ENCODE measurements around the gene CAPN14.

Gene CAPN14

GRCh38 chr2:31148514-31148913, 68.8 kb downstream of the CAPN14 start:
- in situ Hi-C loops (cut with HindIII; ENCODE audit: low sequenced_read_pairs) = no loop called here

GRCh38 chr2:31147645-31148044, 69.7 kb downstream of the CAPN14 start:
- in situ Hi-C loops (cut with HindIII; ENCODE audit: low sequenced_read_pairs) = no loop called here

- in situ Hi-C loops (cut with HindIII; ENCODE audit: low sequenced_read_pairs) = no loop called here
Observed at GRCh38 chr2:31142110-31142509, 75.2 kb downstream of the CAPN14 start.

GRCh38 chr2:31141443-31142085, 75.8 kb downstream of the CAPN14 start:
- in situ Hi-C loops (cut with HindIII; ENCODE audit: low sequenced_read_pairs) = no loop called here

- in situ Hi-C loops (cut with HindIII; ENCODE audit: low sequenced_read_pairs) = no loop called here
Observed at GRCh38 chr2:31140151-31140550, 77.2 kb downstream of the CAPN14 start.

- in situ Hi-C loops (cut with HindIII; ENCODE audit: low sequenced_read_pairs) = no loop called here
Observed at GRCh38 chr2:31139671-31140070, 77.6 kb downstream of the CAPN14 start.

GRCh38 chr2:31138037-31138962, 79.0 kb downstream of the CAPN14 start, which contains the start of gene GALNT14:
GALNT14 (minus strand) TSS chr2:31138440; CDS start chr2:31138086, 354 bp downstream.
- in situ Hi-C loops (cut with HindIII; ENCODE audit: low sequenced_read_pairs) = no loop called here

- in situ Hi-C loops (cut with HindIII; ENCODE audit: low sequenced_read_pairs) = no loop called here
Observed at GRCh38 chr2:31137211-31138036, 79.9 kb downstream of the CAPN14 start.

GRCh38 chr2:31136732-31137131, 80.6 kb downstream of the CAPN14 start:
- in situ Hi-C loops (cut with HindIII; ENCODE audit: low sequenced_read_pairs) = no loop called here

GRCh38 chr2:31136000-31136399, 81.3 kb downstream of the CAPN14 start:
- in situ Hi-C loops (cut with HindIII; ENCODE audit: low sequenced_read_pairs) = no loop called here

- in situ Hi-C loops (cut with HindIII; ENCODE audit: low sequenced_read_pairs) = no loop called here
Observed at GRCh38 chr2:31134480-31134879, 82.8 kb downstream of the CAPN14 start.

GRCh38 chr2:31132786-31133185, 84.5 kb downstream of the CAPN14 start:
- in situ Hi-C loops (cut with HindIII; ENCODE audit: low sequenced_read_pairs) = no loop called here

- in situ Hi-C loops (cut with HindIII; ENCODE audit: low sequenced_read_pairs) = no loop called here
Observed at GRCh38 chr2:31131871-31132270, 85.4 kb downstream of the CAPN14 start.

- in situ Hi-C loops (cut with HindIII; ENCODE audit: low sequenced_read_pairs) = no loop called here
Observed at GRCh38 chr2:31129375-31130171, 87.7 kb downstream of the CAPN14 start.

- in situ Hi-C loops (cut with HindIII; ENCODE audit: low sequenced_read_pairs) = no loop called here
Observed at GRCh38 chr2:31127931-31128330, 89.4 kb downstream of the CAPN14 start.

- in situ Hi-C loops (cut with HindIII; ENCODE audit: low sequenced_read_pairs) = no loop called here
Observed at GRCh38 chr2:31125918-31126695, 91.2 kb downstream of the CAPN14 start.

GRCh38 chr2:31124904-31125303, 92.4 kb downstream of the CAPN14 start:
- in situ Hi-C loops (cut with HindIII; ENCODE audit: low sequenced_read_pairs) = no loop called here
